ENCODE results near the gene TMEM183A. TPM values are rescaled to one million over a fixed set of nuclear protein-coding genes. Genes with fewer than 3 reads are reported as not detected.
A peak's percentile ranks its signal among the peaks of the same experiment; 100 is the strongest.

TMEM183A gene
- total and polyA plus RNA-seq, 9 of the 15 experiments (the other 6 are each of a cell fraction or from before 2014, with no cell fraction given) = 23.4 to 190 (median 124) TPM

DNA sequence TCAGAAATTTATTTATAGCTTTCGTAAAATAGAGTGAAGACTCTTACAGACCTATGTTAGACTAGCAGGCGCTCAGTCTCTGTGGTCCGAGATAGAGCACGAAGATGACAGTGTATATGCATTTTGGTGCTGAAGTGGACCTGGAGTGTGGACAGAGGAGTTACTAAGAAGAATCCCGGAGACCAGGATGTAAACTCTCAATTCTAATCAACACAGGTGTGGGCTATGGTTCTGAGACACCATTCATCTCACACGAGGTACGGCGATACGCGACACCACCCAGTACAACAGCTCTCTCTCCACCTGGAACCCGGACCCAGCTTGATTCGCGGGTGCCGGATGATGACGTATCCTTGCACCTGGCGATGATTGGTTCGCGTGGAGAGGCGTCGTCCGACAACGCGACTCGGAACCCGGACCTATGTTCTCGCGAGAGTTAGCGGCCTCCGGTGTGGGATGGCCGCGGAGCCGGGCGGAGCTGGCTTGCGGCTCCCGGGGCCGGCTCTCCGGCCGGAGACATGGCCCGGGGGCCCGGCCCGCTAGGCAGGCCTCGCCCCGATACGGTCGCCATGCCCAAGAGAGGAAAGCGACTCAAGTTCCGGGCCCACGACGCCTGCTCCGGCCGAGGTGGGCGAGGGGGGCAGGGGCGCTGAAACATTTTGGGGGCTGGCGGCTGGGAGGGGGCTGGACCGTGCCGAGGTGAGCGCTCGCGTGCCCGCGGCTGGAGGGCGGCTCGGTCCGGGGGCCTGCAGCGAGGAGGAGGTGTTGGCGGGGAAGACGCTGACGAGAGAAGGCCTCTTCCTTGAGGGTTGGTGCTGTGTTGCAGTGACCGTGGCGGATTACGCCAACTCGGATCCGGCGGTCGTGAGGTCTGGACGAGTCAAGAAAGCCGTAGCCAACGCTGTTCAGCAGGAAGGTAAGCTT, at the start of gene TMEM183A (continued):
- TF ChIP-seq, protein P1, sequence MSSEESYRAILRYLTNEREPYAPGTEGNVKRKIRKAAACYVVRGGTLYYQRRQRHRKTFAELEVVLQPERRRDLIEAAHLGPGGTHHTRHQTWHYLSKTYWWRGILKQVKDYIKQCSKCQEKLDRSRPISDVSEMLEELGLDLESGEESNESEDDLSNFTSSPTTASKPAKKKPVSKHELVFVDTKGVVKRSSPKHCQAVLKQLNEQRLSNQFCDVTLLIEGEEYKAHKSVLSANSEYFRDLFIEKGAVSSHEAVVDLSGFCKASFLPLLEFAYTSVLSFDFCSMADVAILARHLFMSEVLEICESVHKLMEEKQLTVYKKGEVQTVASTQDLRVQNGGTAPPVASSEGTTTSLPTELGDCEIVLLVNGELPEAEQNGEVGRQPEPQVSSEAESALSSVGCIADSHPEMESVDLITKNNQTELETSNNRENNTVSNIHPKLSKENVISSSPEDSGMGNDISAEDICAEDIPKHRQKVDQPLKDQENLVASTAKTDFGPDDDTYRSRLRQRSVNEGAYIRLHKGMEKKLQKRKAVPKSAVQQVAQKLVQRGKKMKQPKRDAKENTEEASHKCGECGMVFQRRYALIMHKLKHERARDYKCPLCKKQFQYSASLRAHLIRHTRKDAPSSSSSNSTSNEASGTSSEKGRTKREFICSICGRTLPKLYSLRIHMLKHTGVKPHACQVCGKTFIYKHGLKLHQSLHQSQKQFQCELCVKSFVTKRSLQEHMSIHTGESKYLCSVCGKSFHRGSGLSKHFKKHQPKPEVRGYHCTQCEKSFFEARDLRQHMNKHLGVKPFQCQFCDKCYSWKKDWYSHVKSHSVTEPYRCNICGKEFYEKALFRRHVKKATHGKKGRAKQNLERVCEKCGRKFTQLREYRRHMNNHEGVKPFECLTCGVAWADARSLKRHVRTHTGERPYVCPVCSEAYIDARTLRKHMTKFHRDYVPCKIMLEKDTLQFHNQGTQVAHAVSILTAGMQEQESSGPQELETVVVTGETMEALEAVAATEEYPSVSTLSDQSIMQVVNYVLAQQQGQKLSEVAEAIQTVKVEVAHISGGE (CRISPR knock-in tag; IDR thresholded peaks at IDR 0.05) = peak in 1 of 3 experiments; percentile 66; a peak in 2 of 6 replicates
- TF ChIP-seq MYNN (IDR thresholded peaks at IDR 0.05) (no peak), MYNN (CRISPR knock-in tag; IDR thresholded peaks at IDR 0.05) (no peak), YBX1 (IDR thresholded peaks at IDR 0.05) (no peak), CBX2 (IDR thresholded peaks at IDR 0.05; ENCODE audit: insufficient read depth, low read length, poor library complexity, severe bottlenecking) (no peak), ZNF282 (CRISPR knock-in tag; IDR thresholded peaks at IDR 0.05) (no peak), NUFIP1 (IDR thresholded peaks at IDR 0.05; ENCODE audit: partially characterized antibody) (no peak), NRF1 (conservative IDR thresholded peaks at IDR 0.05 in 1 of 2, IDR thresholded peaks at IDR 0.05 in 1 of 2) (peak; percentile 46 to 53), CBX3 (IDR thresholded peaks at IDR 0.05; ENCODE audit: borderline replicate concordance in 1 of 2, low read length in 2 of 2) (peak in 1 of 2 experiments; percentile 68; a peak in 1 of 3 replicates), ZNF212 (CRISPR knock-in tag; IDR thresholded peaks at IDR 0.05) (no peak), POLR2AphosphoS2 (IDR thresholded peaks at IDR 0.05; ENCODE audit: low read length) (peak; percentile 75; the same call in 1 of the 2 replicates), BCL6 (CRISPR knock-in tag; IDR thresholded peaks at IDR 0.05) (no peak), ZNF436 (CRISPR knock-in tag; IDR thresholded peaks at IDR 0.05) (0 out of 2 replicates have a peak, but pooled peaks have one; percentile 32), PTRF (tag; IDR thresholded peaks at IDR 0.05) (no peak), ZNF324 (CRISPR knock-in tag; IDR thresholded peaks at IDR 0.05) (no peak), ZNF717 (CRISPR knock-in tag; IDR thresholded peaks at IDR 0.05) (no peak), MTF1 (CRISPR knock-in tag; IDR thresholded peaks at IDR 0.05; ENCODE audit: borderline replicate concordance) (no peak), SP2 (IDR thresholded peaks at IDR 0.05; ENCODE audit: extremely low read depth, low read depth, low read length, poor library complexity, severe bottlenecking) (no peak), DACH1 (IDR thresholded peaks at IDR 0.05; ENCODE audit: partially characterized antibody) (peak; percentile 29), FOXJ2 (tag; IDR thresholded peaks at IDR 0.05) (peak; percentile 75; the same call in 1 of the 2 replicates), PRMT5 (CRISPR knock-in tag; IDR thresholded peaks at IDR 0.05) (no peak), GATA2 (CRISPR knock-in tag; IDR thresholded peaks at IDR 0.05) (0 out of 2 replicates have a peak, but pooled peaks have one; percentile 24)
- TF ChIP-seq, protein P2, sequence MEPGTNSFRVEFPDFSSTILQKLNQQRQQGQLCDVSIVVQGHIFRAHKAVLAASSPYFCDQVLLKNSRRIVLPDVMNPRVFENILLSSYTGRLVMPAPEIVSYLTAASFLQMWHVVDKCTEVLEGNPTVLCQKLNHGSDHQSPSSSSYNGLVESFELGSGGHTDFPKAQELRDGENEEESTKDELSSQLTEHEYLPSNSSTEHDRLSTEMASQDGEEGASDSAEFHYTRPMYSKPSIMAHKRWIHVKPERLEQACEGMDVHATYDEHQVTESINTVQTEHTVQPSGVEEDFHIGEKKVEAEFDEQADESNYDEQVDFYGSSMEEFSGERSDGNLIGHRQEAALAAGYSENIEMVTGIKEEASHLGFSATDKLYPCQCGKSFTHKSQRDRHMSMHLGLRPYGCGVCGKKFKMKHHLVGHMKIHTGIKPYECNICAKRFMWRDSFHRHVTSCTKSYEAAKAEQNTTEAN (CRISPR knock-in tag; IDR thresholded peaks at IDR 0.05) = no peak
- TF ChIP-seq, protein P3, sequence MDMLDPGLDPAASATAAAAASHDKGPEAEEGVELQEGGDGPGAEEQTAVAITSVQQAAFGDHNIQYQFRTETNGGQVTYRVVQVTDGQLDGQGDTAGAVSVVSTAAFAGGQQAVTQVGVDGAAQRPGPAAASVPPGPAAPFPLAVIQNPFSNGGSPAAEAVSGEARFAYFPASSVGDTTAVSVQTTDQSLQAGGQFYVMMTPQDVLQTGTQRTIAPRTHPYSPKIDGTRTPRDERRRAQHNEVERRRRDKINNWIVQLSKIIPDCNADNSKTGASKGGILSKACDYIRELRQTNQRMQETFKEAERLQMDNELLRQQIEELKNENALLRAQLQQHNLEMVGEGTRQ (CRISPR knock-in tag; IDR thresholded peaks at IDR 0.05) = no peak
